GM21825 (cell line): ENCODE data around the gene ISG15.

Experiments used
- ATAC-seq: cut with Tn5 transposase; IDR thresholded peaks from one replicate; pipeline ENCODE4 v1.9.1; 2021; ENCODE audit warnings: mild to moderate bottlenecking, moderate library complexity; ENCODE audit not compliant: unreplicated experiment

The ISG15 gene

DNA sequence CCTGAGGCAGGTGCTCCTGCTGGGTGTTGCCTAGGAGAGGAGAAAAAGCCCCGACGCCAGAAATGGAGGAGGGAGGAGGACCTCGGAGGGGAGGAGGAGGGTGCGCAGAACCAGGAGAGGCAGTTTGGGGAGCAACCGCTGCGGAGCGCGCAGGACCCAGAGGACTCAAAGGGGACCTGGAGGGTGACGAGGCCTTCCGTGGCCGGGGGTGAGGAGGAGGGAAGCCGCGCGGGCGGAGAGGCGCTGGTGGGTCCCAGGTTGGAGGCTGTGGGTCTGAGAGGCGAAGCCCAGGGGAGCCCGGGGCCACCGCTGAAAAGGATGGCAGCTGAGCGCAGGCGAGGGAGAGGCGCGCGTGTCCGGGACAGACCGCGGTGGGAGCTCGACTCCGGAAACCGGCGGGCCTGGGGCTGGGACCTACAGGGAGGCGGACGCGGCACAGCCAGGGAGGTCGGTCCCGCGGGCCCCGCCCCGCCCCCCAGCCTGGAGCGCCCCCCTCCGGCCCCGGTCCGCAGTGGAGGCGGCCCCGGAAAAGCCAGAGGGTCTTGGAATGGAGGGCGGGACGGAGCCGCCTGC is 45.7 kb downstream of the ISG15 start:
- peak; percentile 28 for ATAC-seq

DNA sequence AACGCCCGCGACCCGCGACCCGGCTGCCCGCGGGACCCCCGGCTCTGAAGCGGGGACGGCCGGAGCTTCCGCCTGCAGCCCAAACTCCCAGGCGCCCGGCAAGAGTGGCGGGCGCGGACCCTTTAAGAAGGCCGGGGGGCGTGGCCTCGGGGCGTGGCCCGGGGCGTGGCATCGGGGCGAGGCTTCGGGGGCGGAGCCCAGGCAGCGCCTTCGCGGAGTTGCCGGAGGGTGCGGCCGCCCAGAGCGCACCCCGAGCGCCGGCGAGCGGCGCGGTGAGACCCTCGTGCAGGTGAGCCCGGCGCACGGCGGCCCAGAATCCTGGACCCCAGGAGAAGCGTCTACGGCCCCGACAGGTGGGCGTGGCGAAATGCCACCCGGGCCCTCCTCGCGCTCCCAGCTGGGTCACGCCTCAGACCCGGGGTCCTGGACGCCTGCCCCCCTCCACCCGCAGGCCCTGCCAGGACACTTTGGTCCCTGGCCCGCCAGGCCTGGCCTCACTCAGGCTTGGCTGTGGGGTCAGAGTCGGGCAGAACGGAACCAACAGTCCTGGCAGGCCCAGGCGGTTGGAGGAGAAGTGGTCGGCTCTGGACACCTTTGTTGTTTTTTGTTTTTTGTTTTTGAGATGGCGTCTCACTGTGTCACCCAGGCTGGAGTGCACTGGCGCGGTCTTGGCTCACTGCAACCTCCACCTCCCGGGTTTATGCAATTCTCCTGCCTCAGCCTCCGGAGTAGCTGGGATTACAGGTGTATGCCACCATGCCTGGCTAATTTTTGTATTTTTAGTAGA is 46.4 kb downstream of the ISG15 start:
- peak; percentile 57 for ATAC-seq

DNA sequence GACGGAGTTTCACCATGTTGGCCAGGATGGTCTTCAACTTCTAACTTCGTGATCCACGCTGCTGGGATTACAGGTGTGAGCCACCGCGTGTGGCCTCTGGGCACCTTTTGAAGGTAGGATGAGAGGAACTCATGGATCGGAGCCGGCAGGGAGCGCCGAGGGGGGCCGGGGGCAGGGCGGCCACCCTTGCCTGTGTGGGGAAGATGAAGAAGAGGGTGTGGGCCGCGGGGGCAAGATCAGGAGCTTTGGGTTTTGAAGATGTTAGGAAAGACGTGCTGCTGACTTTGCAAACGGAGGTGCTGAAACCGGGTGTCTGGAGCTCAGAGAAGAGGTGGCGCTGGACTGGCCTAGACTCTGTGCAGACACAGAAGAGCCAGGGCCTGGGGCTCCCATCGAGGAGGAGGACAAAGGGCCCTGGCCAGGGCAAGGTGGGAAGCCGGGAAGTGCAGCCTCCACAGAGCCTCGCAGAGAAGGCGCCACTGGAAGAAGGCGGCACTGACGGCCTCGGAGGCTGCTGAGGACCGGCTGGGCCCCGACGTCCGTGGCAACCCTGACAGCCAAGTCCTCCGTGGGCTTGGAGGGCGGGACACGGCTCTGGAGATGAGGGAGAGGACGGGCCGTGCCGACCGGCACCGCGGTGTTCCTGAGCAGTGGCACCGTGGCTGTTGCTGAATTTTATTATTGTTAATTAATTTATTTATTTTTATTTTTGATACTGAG is 47.1 kb downstream of the ISG15 start:
- no peak for ATAC-seq

- no peak for ATAC-seq
Observed at GRCh38 chr1:1061682-1062345, 48.5 kb downstream of the ISG15 start.

GRCh38 chr1:1062348-1063163 is 49.3 kb downstream of the ISG15 start:
- no peak for ATAC-seq

DNA sequence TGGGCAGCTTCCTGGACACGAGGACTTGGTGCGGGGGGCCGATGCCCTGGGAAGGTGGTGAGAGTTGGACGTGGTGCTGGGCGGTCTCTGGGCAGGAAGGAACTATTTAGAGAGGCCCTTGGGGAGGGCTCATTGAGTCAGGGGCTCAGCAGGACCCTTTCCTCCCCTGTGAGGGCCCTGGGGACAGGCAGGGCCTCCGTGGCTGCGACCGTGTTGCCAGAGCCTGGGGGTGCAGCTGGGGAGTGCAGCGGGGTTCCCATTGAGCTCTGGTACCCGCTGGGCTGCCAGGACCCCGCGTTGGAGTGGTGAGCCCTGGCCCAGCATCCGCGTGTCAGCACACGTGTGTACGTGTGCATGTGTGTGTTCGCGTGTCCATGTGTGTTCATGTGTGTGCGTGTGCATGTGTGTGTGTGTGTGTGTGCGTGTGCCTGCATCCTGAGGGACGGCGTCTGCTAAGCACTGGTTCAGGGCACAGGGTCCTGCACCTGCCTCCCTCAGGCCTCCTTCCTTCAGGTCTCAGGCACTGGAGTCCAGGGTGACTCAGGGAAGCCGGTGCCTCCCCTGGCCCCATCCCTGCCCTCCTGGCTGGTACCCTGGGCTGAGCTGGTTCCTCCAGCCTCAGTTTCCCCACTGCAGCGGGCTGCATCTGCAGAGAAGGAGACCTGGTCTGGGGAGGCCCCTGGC is 50.1 kb downstream of the ISG15 start:
- ATAC-seq: no peak
